Ammon's horn (tissue), 1 donor: ENCODE measurements around the gene ZXDC.

Source experiments
- DNase-seq: peaks from one replicate; pipeline ENCODE4 v3.0.0-alpha.2; 2016; ENCODE audit warnings: low spot score

The ZXDC gene

GRCh38 chr3:126454437-126455198 lies 21.1 kb downstream of the ZXDC start:
- DNase-seq: no peak

GRCh38 chr3:126454025-126454424 lies 21.7 kb downstream of the ZXDC start:
- DNase-seq: no peak

GRCh38 chr3:126452213-126452612 lies 23.5 kb downstream of the ZXDC start:
- no peak for DNase-seq

GRCh38 chr3:126451511-126451910 lies 24.2 kb downstream of the ZXDC start:
- no peak for DNase-seq

GRCh38 chr3:126450744-126451143 lies 24.9 kb downstream of the ZXDC start:
- DNase-seq: no peak

GRCh38 chr3:126450219-126450618 lies 25.5 kb downstream of the ZXDC start:
- no peak for DNase-seq

GRCh38 chr3:126449621-126450051 lies 26.1 kb downstream of the ZXDC start:
- no peak for DNase-seq

- DNase-seq: no peak
Measured at GRCh38 chr3:126448893-126449180, 26.9 kb downstream of the ZXDC start.

GRCh38 chr3:126448136-126448892 lies 27.4 kb downstream of the ZXDC start:
- DNase-seq: no peak

- no peak for DNase-seq
Measured at GRCh38 chr3:126447456-126448106, 28.1 kb downstream of the ZXDC start.

- DNase-seq: no peak
Measured at GRCh38 chr3:126446791-126447190, 28.9 kb downstream of the ZXDC start.

GRCh38 chr3:126446301-126446700 lies 29.4 kb downstream of the ZXDC start:
- no peak for DNase-seq

- no peak for DNase-seq
Measured at GRCh38 chr3:126445506-126445905, 30.2 kb downstream of the ZXDC start.

GRCh38 chr3:126442856-126443242 lies 32.8 kb downstream of the ZXDC start:
- DNase-seq: no peak

GRCh38 chr3:126442094-126442855 lies 33.4 kb downstream of the ZXDC start:
- peak; percentile 32 for DNase-seq

GRCh38 chr3:126441256-126441880 lies 34.3 kb downstream of the ZXDC start:
- DNase-seq: no peak

GRCh38 chr3:126440709-126440995 lies 35.0 kb downstream of the ZXDC start:
- no peak for DNase-seq

GRCh38 chr3:126439968-126440708 lies 35.6 kb downstream of the ZXDC start:
- DNase-seq: no peak

- DNase-seq: no peak
Measured at GRCh38 chr3:126439346-126439967, 36.2 kb downstream of the ZXDC start.

GRCh38 chr3:126438746-126439145 lies 36.9 kb downstream of the ZXDC start:
- DNase-seq: no peak

- no peak for DNase-seq
Measured at GRCh38 chr3:126438186-126438585, 37.5 kb downstream of the ZXDC start.
